Activated naive CD4-positive, alpha-beta T cell treated with Interleukin-2 at 50 U/mL for 16 hours (primary cell): Measurements from ENCODE around the gene KLRC4.
"Not testable (repeated sequence)": the region's sequence is repeated elsewhere in the genome, so short reads cannot be mapped to it uniquely, and the experiment has no call there.

ENCODE experiments used
- DNase-seq: peaks from one replicate; pipeline ENCODE4 v3.0.0-alpha.2; 2020

Gene KLRC4

DNA sequence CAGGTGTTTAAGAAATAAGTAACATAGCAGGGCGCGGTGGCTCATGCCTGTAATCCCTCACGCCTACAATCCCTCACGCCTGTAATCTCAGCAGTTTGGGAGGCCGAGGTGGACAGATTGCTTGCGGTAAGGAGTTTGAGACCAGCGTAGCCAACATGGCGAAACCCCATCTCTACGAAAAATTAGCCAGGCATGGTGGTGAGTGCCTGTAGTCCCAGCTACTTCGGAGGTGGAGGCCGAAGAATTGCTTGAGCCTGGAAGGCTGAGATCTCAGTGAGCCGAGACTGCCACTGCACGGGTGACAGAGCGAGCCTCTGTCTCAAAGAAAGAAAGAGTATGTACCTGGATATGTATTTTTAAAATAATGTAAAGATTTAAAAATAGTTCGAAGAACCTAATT, 13.4 kb downstream of the KLRC4 start:
- not testable (repeated sequence) for DNase-seq

DNA sequence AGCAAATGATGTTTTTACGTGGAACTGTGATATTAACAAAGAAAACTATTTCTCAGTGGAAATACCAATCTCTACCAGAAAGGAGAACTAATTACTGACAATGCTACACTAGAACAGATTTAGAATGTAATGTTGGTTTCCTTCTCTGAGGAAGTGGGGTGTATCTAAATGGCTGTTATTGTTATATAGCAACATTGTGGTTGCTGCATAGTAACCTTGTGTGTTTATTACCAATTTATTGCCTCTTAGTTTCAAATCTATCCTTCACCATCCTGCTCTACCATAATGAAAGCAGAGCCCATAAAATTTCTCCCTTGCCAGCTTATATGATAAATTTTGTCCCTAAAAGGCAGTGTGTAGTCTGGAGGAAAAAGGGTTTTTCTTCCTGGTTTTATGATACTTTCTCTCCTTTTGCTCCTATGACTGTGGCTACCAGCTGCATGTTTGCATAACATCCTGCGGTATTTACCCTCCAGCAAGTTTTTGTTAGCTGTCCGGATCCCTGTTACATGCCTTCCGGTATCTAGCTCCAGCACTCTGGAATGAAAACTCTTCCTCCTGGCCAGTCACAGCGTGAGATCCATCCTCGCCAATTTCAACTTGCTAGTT, 14.1 kb downstream of the KLRC4 start:
- no peak for DNase-seq

DNA sequence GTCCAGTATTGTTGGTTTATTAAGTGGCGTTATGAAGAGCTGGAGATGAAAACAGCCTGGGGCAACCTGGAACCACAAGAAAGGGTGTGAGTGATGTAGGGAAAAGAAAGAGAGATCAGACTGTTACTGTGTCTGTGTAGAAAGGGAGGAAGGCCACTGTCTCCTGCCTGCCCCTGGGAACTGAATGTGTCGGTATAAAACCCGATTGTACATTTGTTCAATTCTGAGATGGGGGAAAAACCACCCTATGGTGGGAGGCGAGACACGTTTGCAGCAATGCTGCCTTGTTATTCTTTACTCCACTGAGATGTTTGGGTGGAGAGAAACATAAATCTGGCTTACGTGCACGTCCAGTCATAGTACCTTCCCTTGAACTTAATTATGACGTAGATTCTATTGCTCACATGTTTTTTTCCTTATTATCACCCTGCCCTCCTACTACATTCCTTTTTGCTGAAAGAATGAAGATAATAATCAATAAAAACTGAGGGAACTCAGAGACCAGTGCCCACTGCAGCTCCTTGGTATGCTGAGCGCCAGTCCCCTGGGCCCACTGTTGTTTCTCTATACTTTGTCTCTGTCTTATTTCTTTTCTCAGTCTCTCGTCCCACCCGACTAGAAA, 14.9 kb downstream of the KLRC4 start:
- DNase-seq: not testable (repeated sequence)

DNA sequence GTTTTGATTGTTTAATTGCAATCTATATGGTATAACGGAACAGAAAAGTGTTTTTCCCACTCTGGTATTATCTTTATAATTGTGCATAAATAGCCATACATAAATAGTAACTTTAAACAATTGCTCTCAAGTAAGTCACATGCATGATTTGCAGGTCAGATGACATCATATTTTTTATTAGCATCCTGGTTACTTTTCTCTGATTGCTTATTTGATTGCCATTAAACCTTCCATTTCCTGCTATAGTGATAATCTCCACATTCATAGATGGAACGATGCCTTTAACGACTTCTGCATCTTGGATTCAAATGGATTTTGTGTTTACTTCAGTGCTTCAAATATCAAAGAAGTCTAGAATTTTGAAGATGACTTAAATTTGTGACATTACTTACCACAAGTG, 16.3 kb downstream of the KLRC4 start:
- no peak for DNase-seq

DNA sequence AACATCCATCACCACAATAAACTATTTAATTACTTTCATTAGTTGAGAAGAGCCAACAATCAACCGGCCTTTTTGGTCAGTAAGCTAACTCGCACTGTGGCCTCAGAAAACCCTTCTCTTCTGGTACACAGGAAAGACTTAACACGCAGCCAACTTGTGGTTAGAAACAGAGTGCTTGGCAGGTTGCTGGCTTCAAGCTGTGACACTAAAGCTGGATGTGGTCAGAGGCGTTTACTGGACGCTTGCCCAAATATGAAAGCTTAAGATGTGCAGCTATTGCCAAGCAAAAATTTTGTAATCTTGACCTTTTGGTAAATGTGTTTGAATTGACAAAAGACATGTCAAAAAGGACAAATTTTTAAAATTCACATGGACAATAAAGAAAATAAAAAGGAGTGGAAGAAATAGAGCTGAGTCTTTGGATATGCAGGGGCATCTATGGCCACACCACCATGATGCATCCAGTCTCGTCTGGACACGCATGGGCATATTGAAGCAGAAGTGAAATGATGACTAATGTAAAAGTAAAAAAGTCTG, 17.1 kb downstream of the KLRC4 start:
- no peak for DNase-seq

DNA sequence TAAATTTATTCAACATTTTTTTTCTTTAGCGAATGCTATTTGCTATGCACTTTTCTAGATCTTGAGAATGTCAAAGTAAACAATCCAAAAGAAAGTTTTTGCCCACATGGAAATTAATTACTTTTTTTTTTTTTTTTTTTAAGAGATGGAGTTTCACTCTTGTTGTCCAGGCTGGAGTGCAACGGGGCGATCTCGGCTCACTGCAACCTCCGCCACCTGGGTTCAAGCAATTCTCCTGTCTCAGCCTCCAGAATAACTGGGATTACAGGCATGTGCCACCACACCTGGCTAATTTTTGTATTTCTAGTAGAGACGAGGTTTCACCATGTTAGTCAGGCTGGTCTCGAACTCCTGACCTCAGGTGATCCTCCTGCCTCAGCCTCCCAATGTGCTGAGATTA, 18.6 kb downstream of the KLRC4 start:
- DNase-seq: not testable (repeated sequence)

DNA sequence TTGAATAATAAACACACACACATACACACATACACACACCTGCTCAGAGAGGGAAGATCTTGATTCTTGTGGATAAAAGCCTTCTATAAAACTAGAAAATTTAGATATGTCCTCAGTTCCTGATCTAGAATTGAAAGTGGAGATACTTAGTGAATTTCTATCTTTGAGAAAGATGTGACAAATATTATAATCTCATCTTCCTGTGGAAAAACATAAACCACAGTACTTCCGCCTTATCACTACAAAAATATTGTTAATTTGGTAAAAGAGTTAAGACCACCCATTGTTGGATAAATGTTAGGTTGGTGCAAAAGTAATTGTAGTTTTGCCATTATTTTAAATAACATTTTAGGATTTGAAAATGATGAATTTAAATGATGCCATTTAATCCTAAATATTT, 19.7 kb downstream of the KLRC4 start, which contains the start of gene KLRK1:
Gene KLRK1 (minus strand): TSS at position 138 of the 400 bp plus-strand sequence. CDS start 1,231 bp downstream, outside the sequence.
- no peak for DNase-seq

DNA sequence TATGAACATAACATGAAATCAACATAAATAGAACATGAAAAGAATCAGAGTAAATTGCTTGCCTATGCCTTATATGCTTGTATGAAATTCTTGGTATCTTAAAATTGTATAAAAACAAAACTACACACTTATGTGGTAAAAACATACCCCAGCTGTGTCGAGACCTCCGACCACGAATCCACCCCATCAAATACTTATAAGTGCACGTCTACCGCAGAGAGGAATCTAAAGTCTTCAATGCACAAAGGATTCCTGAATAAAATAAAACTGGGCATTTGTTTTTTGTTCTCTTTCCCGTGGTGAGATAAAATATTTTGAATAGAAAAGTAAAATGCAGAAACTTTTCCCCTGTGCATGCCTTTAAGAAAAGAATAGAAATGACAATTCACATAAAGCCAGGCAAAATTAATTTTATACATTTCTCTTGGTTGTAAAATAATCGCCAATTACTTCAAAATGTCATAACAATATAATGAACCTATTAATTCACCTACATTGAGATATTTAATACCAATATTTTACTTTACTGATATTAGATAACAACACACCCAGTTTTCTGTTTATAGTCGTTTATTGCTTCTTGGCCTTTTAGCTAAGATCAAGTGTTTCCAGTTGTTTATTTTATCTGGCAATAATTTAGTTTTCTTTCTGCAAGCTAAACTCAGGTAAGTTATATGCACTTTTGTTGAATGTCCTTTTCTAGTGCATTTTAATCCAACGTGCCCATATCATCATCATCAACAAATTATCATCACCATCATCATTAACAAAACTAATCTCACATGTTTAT, 20.7 kb downstream of the KLRC4 start:
- DNase-seq: no peak

DNA sequence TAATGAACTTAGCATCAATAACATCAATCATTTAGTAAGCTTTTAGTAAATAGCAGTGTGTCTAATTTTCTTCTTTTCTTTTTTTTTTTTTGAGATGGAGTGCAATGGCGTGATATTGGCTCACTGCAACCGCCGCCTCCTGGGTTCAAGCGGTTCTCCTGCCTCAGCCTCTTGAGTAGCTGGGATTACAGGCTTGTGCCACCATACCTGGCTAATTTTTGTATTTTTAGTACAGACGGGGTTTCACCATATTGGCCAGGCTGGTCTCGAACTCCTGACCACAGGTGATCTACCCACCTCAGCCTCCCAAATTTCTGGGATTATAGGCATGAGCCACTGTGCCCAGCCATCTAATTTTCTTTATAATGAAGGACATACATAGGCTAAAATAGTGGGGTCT, 22.1 kb downstream of the KLRC4 start:
- not testable (repeated sequence) for DNase-seq

DNA sequence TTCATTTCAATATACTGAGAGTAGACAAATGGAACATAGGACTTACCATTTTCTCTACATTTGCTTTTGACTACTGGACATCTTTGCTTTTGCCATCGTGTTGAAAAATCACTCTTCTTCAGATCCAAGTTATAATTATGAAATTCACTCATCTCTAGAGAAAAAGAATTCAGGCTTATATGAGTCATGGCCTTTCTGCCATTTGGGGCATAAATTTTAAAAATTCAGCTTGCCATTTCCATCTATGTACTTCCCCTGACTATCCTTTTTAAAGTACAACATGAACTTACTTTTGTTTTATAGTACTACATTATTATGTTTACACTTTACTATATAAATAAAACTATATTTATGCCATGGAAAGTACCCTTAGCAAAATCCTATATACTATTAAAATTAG, 22.7 kb downstream of the KLRC4 start:
- no peak for DNase-seq

DNA sequence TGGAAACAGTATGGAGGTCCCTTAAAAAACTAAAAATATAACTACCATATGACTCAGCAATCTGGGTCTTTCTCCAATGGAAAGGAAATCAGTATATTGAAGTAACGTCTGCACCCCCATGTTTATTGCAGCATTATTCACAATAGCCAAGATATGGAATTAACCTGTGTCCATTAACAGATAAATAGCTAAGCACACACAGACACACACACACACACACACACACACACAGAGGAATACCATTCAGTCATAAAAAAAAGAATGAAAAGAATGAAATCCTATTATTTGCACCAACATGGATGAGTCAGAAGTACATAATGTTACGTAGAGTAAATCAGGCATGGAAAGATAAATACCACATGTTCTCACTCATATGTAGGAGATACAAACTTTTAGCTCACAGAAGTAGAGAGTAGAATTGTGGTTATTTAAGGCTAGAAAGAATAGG, 24.4 kb downstream of the KLRC4 start:
- DNase-seq: no peak

DNA sequence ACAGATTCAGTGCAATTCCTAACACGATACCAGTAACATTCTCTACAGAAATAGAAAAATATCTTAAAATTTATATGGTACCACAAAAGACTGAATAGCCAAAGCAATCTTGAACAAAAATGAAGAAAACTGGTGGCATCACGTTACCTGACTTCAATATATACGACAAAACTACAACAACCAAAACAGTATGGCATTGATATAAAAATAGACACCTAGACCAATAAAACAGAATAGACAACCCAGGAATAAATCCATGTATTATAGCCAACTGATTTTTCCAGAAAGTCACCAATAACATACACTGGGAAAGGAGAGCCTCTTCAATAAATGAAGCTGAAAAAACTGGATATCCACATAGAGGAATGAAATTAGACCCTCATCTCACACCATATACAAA, 25.4 kb downstream of the KLRC4 start:
- DNase-seq: no peak

DNA sequence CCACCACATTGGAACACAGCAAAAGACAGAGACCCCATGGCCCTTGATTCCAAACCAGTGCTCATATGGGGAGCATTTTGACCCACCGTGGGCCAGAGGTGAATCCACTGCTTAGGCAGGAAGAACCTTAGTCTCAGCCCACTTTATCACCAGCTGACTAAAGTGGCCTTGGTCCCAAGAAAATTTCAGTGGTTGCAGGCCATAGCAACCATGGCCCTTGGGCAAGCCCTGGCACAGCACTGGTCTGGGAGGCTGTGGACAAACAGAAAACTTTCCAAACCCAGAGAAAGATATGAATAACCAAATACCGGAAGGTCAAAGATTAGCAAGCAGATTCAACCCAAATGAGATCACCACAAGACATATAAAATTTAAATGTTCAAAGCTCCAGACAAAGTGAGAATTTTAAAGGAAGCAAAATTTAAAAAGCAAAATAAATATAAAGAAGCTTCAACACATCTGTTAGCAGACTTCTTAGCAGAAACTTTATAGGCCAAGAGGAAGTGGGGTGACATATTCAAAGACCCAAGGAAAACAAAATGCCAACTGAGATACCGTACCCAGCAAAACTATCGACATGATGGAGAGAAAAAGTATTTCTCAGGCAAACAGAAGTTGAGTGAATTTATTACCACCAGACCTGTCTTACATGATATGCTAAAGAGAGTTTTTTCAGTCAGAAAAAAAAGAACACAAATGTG, 27.5 kb downstream of the KLRC4 start:
- no peak for DNase-seq

DNA sequence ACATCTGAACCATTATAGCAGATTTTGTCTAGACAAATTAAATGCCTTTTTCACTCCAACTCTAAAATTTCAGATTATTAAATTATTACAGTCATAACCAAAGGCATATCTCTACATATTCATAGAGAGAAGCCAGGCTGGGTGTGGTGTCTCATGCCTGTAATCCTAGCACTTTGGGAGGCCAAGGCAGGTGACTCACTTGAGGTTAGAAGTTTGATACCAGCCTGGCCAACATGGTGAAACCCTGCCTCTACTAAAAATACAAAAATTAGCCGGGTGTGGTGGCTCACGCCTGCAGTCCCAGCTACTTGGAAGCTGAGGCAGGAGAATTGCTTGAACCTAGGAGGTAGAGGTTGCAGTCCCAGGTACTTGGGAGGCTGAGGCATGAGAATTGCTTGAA, 30.8 kb downstream of the KLRC4 start:
- DNase-seq: not testable (repeated sequence)

DNA sequence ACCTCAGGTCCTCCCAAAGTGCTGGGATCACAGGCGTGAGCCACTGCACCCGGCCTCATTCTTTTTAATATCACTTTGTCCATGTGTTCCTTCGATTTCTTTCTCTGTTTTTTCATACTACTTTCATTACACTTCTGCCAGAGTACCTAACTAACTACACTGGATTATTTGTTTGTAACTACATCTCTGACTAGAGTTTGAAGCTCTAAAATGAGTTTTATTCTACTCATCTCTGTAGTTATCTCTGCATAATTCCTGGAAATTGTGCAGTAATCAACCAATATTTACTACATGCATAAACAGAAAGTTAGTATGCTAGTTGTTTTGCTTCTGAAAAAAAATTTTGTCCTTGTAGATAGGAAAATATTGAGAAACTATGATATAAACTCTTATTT, 34.9 kb downstream of the KLRC4 start:
- no peak for DNase-seq

DNA sequence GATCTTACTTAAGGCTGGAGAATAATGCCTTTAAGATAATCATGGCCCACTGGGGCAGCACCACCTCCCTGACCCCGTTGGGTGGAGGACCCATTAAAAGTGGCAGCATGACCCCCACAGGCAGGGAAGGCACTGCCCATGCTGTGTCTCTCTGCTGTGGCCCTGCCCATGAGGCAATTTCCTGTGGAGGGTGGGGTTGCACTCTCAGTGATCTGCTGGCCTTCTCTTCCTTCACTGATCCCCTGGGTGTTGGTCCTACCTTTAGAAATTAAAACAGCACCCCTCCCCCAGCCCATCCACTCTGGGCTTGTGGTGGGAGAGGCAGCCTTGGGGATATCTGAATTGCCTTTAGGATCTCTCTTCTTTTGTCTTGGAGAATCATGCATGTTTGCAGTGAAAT, 37.0 kb downstream of the KLRC4 start:
- no peak for DNase-seq

DNA sequence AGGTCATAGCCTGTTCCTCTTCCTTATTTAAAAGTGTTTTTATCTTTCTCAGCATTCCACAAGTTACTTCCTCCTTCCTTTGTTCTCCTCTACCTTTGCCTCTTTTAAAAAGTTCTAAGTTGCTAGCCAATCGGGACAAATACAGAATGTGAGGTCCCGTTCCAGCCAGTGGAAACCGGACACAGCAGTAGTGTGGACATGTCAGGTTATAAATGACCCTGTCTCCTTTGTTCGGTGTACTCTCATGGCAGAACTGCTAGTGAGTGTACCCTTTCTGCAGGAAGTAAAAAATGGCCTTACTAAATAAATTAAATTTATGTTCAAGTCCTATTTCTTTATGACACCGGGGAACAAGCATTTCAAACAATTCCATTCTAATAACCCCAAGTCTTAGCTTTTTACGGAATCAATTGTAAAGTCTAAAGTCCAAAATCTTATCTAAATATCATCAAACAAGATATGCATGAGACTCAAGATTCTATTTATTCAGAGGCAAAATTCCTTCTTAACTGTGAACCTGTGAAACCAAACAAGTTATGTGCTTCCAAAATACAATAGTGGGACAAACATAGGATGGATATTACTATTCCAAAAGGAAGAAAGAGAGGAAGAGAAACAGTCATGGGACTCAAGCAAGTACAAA, 37.5 kb downstream of the KLRC4 start:
- DNase-seq: not testable (repeated sequence)

DNA sequence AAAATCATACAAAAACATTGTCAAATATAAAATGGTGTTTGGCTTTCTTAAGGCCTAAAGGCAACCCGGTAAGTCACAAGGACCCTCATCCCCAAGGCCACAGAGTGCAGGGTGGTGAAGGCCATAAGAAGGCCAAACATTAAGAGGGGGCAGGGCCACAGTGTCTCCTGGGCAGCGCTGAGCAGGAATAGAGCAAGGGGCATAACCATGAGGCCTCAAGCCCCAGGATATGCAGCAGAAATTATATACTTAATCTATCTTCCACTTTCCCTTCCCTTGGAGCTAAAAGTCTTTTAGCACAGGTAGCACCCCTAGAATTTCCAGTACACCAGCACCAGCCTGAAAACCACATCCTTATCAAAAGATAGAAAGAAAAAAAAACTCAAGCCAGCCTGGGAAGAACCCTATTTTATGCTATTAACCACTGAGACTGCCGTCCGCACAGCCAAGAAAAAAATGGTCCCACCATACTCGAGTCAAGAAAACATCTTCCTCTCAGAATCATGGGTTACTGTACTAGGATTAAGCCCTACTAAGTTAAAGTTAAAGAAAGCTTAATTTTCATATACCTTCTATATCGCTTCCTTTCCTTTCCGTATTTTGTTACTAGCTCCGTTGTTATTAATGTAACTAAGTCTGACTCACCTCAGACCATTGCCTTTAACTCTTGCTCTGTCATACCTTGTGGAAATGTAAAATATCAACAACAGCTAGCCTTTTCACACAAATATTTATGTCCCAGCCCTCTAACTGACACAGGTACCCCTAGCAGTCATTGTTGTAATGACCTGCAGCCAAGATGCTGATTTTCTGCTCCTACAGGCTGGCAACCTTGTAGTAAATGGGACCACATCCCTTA, 39.8 kb downstream of the KLRC4 start:
- no peak for DNase-seq

DNA sequence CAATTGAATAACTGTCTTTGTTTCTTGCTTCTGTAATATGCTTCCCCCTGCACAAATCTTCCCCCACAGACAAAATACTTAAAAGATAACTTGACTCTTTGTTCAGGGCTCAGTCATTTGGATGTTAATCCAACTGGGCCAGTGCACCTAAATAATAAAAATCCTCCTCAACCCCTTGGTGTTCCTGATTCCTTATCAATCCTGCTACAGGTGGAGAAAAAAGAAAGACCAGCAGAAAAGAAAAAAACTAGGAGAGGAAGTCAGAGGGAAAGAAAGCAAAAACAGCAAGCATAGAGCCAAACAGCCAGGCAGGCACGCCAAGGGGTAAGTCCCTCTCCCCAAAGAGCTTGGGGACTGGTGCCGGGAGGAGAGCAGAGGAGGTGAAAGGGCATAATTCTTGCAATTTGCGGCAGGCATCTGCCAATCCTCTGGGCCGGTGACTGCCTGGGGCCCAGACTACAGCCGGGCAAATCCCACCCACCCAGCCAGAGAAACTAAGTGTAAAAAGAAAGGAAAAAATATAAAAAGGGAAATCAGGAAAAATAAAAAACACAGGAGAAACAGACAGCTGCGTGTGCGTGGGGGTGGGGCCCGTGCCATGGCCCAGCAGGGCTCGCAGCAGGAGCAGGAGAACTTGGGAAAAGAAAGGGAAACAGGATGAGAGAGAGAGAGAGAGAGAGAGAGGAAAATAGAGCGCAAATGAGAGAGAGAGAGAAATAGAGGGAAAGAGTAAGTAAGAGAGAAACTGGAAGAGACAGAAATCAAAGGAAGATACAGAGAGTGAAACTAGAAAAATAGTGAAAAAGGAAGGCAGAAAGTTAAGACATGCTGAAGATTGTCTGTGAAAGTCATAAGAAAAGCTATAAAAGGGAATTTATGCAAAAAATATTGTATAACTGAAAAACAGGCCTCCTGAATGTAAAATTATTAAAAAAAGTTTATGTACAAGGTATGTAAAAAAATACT, 41.1 kb downstream of the KLRC4 start:
- DNase-seq: no peak

DNA sequence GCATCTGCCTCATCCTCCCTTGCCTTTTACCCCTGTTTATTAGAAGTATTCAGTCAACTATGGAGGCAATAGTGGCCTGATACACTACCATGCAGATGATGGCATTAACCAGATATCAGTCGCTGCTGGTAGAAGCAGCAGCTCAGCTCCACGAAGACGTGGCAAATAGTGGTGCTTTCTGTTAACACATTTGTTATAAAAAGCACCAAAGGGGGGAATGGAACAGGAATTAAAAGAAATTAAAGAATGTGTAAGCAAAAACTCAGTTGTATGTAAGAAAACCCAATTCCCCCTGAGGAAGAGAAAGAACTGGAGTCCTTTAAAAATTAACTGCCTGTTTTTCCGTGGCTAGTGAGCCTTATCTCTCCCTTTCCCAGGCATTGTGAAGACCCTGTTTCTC, 41.8 kb downstream of the KLRC4 start:
- not testable (repeated sequence) for DNase-seq
